GM12874 (cell line): ENCODE measurements around the gene ZC3H12C.

Source experiments
- TF ChIP-seq, protein P1 (sequence below): IDR thresholded peaks from 2 replicates; pipeline ENCODE4 v1.5.1; 2011; ENCODE audit warnings: low read depth, mild to moderate bottlenecking, control low read depth, low read length, moderate library complexity; ENCODE audit not compliant: insufficient read depth

Gene ZC3H12C

GRCh38 chr11:110077831-110078325 lies 15.3 kb upstream of the ZC3H12C start:
- TF ChIP-seq, protein P1, sequence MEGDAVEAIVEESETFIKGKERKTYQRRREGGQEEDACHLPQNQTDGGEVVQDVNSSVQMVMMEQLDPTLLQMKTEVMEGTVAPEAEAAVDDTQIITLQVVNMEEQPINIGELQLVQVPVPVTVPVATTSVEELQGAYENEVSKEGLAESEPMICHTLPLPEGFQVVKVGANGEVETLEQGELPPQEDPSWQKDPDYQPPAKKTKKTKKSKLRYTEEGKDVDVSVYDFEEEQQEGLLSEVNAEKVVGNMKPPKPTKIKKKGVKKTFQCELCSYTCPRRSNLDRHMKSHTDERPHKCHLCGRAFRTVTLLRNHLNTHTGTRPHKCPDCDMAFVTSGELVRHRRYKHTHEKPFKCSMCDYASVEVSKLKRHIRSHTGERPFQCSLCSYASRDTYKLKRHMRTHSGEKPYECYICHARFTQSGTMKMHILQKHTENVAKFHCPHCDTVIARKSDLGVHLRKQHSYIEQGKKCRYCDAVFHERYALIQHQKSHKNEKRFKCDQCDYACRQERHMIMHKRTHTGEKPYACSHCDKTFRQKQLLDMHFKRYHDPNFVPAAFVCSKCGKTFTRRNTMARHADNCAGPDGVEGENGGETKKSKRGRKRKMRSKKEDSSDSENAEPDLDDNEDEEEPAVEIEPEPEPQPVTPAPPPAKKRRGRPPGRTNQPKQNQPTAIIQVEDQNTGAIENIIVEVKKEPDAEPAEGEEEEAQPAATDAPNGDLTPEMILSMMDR, result no peak

DNA sequence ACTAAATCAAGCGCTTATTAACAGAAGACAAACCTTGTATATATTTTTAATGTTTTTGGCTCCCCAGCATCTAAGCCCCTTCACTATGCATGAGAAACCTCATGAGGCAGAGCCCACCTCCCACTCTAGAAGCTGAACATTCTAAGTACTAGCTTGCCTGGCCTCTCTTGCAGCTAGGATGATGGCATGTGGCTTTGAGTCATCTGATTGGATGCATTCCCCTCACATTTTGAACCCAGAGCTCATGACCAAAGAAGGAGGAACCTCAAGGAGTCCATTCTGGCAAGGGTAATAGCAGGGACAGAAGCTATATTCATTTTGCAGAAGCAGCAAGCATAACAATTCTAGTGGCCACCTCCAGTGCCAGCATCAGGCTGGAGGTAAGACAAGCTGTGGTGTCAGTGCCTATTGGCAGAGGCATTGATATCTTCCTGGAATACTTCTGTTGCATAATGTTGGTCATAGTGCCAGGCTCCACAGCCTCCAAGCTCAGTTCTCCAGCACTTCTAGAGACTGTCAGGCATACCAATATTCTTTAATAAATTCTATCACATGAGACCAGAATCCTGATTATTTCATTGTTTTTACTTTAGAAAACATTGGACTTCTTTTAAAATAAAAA lies 14.2 kb upstream of the ZC3H12C start:
- TF ChIP-seq, protein P1, result no peak

DNA sequence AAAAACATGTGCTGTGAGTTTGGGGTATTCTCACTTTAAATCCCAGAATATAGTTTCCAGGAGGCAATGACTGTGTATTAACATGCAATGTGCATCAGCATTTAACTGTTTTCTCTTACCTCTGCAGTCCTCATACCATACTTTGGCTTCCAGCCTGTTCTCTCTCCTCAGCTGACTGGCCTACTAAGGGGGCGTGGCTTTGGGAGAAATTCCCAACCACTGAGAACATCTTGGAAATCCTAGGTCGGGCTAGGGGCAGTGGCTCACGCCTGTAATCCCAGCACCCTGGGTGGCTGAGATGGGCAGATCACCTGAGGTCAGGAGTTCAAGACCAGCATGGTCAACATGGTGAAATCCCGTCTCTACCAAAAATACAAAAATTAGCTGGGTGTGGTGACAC lies 13.5 kb upstream of the ZC3H12C start:
- TF ChIP-seq, protein P1, result no peak

- TF ChIP-seq, protein P1, result no peak
These were observed 11.5 kb upstream of the ZC3H12C start for GRCh38 chr11:110081462-110082376.

DNA sequence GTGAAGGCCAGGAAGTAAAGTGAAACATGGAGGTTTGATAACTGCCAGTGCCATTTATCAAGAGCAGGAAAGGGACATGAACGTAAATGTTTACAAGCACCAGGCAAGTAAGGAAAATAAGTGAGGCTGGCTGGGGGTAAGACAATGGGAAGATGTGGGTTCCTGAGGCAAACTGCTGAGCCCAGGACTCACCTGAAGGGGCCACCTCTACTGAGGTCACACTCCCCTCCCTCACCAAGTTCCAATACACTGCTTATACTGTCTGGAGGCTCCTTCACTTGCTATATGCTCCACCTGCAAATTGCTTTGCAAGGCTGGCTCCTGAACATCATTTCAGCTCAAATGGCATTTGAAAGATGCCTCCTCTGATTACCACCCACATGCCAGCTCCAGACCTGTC lies 10.3 kb upstream of the ZC3H12C start:
- TF ChIP-seq, protein P1, result no peak

DNA sequence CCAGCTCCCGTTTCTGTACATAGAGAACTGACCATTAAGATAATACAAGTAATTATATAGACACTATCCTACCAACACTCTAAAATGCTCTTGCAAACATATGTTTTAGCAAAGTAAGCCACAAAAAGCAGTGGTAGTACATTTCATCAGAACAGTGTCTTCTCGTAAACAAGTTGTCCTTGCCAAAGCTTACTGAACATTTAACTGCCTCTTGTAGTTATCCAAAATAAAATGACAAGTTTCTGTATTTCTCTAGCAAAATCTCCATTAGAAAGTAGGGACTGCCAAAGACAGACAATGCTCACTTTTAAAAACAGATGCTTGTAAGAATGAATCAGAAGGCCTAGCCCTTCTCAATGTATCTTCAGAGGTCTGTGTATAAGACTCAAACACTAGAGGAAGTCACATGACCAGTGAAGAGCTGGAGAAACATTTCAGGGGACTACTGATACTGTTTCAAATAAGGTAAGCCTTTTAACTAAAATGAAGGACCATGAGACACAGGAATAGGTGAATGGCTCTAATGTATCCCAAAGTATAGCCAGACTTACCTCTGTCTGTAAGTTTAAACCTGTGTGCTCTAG lies 7.8 kb upstream of the ZC3H12C start:
- TF ChIP-seq, protein P1, result no peak

DNA sequence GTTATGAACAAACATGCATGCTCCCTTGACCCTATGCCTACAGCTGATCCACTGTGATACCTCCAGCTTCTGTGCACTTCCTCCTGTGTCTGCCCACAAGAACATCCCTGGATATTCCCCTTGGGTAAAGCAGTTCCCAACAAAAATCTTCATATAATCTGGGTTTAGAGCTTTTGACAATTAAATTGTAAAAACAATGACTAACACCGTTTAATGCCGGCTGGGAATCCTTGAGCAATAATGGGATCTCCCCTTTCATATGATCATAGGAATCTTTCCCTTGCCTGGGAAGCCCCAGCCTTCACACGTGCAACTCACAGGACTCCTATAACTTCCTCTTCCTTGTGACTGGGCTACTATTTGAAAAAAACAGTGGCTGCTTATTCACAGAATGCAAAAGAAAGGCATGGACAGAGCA lies 6.3 kb upstream of the ZC3H12C start:
- TF ChIP-seq, protein P1, result no peak
